ENCODE measurements around the gene REXO4.

DNA sequence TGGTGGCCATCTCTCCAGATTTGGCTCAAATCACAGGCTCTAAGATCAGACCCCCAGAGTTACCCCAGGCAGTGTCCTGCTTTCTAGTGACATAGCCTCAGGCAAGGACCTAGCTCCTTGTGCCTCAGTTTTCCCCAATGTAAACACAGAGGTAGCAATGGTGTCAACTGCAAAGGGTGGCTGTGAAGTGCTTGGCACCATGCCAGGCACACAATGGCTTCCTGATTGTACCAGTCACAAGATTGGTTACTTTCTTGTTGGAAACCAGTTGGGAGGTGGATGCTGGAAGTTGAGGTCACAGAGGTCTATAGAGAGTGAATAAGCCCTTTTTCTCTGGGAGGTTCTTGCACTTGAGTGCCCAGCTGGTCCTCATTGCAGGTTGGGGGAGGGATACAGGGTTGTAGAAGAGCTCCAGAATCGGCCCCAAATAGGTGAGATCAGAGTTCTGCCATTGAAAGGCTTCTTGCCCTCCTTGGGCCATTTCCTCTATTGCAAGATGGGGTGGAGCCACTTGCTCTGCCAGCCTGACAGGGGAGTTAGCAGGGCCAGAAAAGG, 39.3 kb downstream of the REXO4 start:
- TF ChIP-seq, protein P1, sequence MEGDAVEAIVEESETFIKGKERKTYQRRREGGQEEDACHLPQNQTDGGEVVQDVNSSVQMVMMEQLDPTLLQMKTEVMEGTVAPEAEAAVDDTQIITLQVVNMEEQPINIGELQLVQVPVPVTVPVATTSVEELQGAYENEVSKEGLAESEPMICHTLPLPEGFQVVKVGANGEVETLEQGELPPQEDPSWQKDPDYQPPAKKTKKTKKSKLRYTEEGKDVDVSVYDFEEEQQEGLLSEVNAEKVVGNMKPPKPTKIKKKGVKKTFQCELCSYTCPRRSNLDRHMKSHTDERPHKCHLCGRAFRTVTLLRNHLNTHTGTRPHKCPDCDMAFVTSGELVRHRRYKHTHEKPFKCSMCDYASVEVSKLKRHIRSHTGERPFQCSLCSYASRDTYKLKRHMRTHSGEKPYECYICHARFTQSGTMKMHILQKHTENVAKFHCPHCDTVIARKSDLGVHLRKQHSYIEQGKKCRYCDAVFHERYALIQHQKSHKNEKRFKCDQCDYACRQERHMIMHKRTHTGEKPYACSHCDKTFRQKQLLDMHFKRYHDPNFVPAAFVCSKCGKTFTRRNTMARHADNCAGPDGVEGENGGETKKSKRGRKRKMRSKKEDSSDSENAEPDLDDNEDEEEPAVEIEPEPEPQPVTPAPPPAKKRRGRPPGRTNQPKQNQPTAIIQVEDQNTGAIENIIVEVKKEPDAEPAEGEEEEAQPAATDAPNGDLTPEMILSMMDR (IDR thresholded peaks at IDR 0.05; ENCODE audit: extremely low read depth in 1 of 2, insufficient read depth in 1 of 2, low read depth in 1 of 2, low read length in 2 of 2): no peak
- TF ChIP-seq GATA2 (IDR thresholded peaks at IDR 0.05; ENCODE audit: insufficient read depth, insufficient read length, low read depth, low read length) (no peak), POLR2AphosphoS5 (IDR thresholded peaks at IDR 0.05; ENCODE audit: insufficient read depth, low read depth, low read length) (no peak), JUN (IDR thresholded peaks at IDR 0.05; ENCODE audit: borderline replicate concordance, insufficient read depth, insufficient read length, low read depth) (no peak), POLR2A (IDR thresholded peaks at IDR 0.05; ENCODE audit: low read depth, low read length) (no peak), EZH2 (IDR thresholded peaks at IDR 0.05; ENCODE audit: borderline replicate concordance, low read depth, low read length, severe bottlenecking) (no peak), MYC (IDR thresholded peaks at IDR 0.05; ENCODE audit: low read depth, low read length) (no peak), FOS (IDR thresholded peaks at IDR 0.05; ENCODE audit: borderline replicate concordance, insufficient read depth, low read length) (no peak)
- TF ChIP-seq, protein P2, sequence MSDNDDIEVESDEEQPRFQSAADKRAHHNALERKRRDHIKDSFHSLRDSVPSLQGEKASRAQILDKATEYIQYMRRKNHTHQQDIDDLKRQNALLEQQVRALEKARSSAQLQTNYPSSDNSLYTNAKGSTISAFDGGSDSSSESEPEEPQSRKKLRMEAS (IDR thresholded peaks at IDR 0.05; ENCODE audit: insufficient read depth, insufficient read length): no peak

Data from endothelial cell of umbilical vein (primary cell).